ENCODE data around the gene CCL26.

Gene CCL26

DNA sequence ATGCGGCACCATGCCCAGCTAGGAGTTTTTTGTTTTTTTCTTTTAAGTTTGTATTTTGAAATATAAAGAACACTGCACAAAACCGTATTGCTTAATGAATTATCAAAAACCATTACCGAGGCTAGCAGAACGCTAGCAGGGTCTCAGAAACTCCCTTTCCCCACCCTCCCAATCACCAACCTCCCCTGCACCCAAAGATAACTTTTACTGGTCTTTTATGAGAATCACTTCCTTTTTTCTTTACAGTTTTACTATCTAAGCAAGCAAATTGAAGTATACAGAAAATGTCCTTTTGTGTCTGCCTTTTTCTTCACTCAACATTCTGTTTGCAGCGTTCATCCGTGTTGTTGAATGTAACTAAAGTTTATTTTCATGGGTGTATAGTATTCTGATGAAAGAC lies 46.7 kb downstream of the CCL26 start:
- H3K4me1 ChIP-seq (ENCODE audit: control insufficient read depth, insufficient read depth, low read length), result no peaks in the 10 kb centered on the region; the same call in 1 of the 2 replicates
- no peak overlapping the region for H3K27ac ChIP-seq (ENCODE audit: extremely low read depth, low read depth, low read length)
- no peaks in the 10 kb centered on the region; a peak in 1 of 3 replicates for H3K36me3 ChIP-seq (ENCODE audit: control insufficient read depth in 2 of 2, insufficient read depth in 1 of 2, low read length in 2 of 2)
- TF ChIP-seq ZNF146 (tag by site-specific recombination; IDR thresholded peaks at IDR 0.05), result peak; percentile 27; the same call in 1 of the 2 replicates
- TF ChIP-seq ZNF596 (tag by site-specific recombination; IDR thresholded peaks at IDR 0.05), result no peak
- no peaks in the 10 kb centered on the region for H3K9me3 ChIP-seq (ENCODE audit: control insufficient read depth, insufficient read depth, low read depth, low read length)
- ChIA-PET POLR2A (no interaction called here), CTCF (no interaction called here)
- no peak overlapping the region for H3K4me3 ChIP-seq (ENCODE audit: low read depth, low read length)

DNA sequence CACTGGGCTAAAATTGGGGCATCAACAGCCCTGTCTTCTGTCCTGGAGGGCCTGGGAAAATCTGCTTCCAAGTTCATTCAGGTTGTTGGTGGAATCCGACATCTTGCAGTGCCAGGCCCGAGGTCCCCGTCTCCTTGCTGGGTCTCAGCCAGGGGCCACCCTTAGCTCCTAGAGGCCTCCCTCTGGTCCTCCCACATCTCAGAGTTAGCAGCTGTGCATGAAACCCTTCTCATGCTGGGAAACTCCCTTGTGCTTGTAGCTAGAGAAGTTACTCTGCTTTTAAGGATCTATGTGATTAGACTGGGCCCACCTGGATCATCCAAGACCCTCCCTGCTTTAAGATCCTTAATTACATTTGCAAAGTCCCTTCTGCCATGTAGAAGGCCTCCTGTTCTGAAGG lies 48.6 kb downstream of the CCL26 start:
- H3K9me3 ChIP-seq (ENCODE audit: control insufficient read depth, insufficient read depth, low read depth, low read length), result no peaks in the 10 kb centered on the region
- H3K4me3 ChIP-seq (ENCODE audit: low read depth, low read length), result no peak overlapping the region
- TF ChIP-seq ZNF548 (tag by site-specific recombination; IDR thresholded peaks at IDR 0.05) (no peak), SCRT2 (tag by site-specific recombination; IDR thresholded peaks at IDR 0.05) (peak; percentile 11; the same call in 1 of the 2 replicates), ZNF701 (tag by site-specific recombination; IDR thresholded peaks at IDR 0.05) (no peak), SCRT1 (tag by site-specific recombination; IDR thresholded peaks at IDR 0.05; ENCODE audit: borderline replicate concordance) (peak; percentile 21; the same call in 1 of the 2 replicates), ZNF473 (tag by site-specific recombination; IDR thresholded peaks at IDR 0.05) (no peak), ZIC2 (tag by site-specific recombination; IDR thresholded peaks at IDR 0.05) (peak; percentile 39; the same call in 1 of the 2 replicates), OSR2 (tag by site-specific recombination; IDR thresholded peaks at IDR 0.05) (no peak), ZEB2 (tag by site-specific recombination; IDR thresholded peaks at IDR 0.05) (no peak)
- TF ChIP-seq, protein P1, sequence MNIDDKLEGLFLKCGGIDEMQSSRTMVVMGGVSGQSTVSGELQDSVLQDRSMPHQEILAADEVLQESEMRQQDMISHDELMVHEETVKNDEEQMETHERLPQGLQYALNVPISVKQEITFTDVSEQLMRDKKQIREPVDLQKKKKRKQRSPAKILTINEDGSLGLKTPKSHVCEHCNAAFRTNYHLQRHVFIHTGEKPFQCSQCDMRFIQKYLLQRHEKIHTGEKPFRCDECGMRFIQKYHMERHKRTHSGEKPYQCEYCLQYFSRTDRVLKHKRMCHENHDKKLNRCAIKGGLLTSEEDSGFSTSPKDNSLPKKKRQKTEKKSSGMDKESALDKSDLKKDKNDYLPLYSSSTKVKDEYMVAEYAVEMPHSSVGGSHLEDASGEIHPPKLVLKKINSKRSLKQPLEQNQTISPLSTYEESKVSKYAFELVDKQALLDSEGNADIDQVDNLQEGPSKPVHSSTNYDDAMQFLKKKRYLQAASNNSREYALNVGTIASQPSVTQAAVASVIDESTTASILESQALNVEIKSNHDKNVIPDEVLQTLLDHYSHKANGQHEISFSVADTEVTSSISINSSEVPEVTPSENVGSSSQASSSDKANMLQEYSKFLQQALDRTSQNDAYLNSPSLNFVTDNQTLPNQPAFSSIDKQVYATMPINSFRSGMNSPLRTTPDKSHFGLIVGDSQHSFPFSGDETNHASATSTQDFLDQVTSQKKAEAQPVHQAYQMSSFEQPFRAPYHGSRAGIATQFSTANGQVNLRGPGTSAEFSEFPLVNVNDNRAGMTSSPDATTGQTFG (tag by site-specific recombination; IDR thresholded peaks at IDR 0.05; ENCODE audit: borderline replicate concordance), result no peak
- CTCF ChIA-PET, result no interaction called here
- H3K4me1 ChIP-seq (ENCODE audit: control insufficient read depth, insufficient read depth, low read length), result no peaks in the 10 kb centered on the region; the same call in 1 of the 2 replicates
- POLR2A ChIA-PET, result no interaction called here
- no peaks in the 10 kb centered on the region; a peak in 1 of 3 replicates for H3K36me3 ChIP-seq (ENCODE audit: control insufficient read depth in 2 of 2, insufficient read depth in 1 of 2, low read length in 2 of 2)
- H3K27ac ChIP-seq (ENCODE audit: extremely low read depth, low read depth, low read length), result no peak overlapping the region

DNA sequence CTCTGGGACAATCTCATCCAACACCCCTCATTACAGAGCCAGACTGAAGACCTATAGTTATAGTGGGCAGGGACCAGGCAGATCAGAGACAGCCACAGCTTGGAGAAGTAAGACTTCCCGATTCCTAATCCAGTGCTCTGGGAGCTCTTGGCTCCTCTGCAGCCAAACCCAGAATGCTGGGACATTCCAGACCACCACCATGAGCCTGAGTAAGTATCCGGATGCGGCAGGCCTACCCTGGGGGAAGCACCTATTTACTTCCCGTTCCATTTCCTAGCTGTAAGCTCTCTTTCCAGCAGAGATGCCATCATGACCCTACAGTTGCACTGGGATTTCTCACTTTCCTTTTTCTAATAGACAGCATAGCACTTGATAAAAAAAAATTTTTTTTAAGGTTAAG lies 49.6 kb downstream of the CCL26 start:
- TF ChIP-seq HOXC10 (CRISPR knock-in tag; IDR thresholded peaks at IDR 0.05), result no peak
- TF ChIP-seq, protein P2, sequence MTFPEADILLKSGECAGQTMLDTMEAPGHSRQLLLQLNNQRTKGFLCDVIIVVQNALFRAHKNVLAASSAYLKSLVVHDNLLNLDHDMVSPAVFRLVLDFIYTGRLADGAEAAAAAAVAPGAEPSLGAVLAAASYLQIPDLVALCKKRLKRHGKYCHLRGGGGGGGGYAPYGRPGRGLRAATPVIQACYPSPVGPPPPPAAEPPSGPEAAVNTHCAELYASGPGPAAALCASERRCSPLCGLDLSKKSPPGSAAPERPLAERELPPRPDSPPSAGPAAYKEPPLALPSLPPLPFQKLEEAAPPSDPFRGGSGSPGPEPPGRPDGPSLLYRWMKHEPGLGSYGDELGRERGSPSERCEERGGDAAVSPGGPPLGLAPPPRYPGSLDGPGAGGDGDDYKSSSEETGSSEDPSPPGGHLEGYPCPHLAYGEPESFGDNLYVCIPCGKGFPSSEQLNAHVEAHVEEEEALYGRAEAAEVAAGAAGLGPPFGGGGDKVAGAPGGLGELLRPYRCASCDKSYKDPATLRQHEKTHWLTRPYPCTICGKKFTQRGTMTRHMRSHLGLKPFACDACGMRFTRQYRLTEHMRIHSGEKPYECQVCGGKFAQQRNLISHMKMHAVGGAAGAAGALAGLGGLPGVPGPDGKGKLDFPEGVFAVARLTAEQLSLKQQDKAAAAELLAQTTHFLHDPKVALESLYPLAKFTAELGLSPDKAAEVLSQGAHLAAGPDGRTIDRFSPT (tag by site-specific recombination; IDR thresholded peaks at IDR 0.05), result no peak
- TF ChIP-seq ZNF610 (tag by site-specific recombination; IDR thresholded peaks at IDR 0.05; ENCODE audit: borderline replicate concordance), result no peak
- TF ChIP-seq, protein P3, sequence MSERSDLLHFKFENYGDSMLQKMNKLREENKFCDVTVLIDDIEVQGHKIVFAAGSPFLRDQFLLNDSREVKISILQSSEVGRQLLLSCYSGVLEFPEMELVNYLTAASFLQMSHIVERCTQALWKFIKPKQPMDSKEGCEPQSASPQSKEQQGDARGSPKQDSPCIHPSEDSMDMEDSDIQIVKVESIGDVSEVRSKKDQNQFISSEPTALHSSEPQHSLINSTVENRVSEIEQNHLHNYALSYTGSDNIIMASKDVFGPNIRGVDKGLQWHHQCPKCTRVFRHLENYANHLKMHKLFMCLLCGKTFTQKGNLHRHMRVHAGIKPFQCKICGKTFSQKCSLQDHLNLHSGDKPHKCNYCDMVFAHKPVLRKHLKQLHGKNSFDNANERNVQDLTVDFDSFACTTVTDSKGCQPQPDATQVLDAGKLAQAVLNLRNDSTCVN (tag by site-specific recombination; optimal IDR thresholded peaks at IDR 0.05), result no peak
- TF ChIP-seq ZNF510 (tag by site-specific recombination; IDR thresholded peaks at IDR 0.05; ENCODE audit: insufficient replicate concordance), result no peak
- TF ChIP-seq BCL11A (tag by site-specific recombination; IDR thresholded peaks at IDR 0.05; ENCODE audit: low read depth), result no peak
- TF ChIP-seq MYNN (tag by site-specific recombination; IDR thresholded peaks at IDR 0.05; ENCODE audit: borderline replicate concordance), result no peak
- TF ChIP-seq, protein P4, sequence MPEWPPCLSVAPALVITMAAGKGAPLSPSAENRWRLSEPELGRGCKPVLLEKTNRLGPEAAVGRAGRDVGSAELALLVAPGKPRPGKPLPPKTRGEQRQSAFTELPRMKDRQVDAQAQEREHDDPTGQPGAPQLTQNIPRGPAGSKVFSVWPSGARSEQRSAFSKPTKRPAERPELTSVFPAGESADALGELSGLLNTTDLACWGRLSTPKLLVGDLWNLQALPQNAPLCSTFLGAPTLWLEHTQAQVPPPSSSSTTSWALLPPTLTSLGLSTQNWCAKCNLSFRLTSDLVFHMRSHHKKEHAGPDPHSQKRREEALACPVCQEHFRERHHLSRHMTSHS (tag by site-specific recombination; IDR thresholded peaks at IDR 0.05), result no peak
- TF ChIP-seq, protein P5, sequence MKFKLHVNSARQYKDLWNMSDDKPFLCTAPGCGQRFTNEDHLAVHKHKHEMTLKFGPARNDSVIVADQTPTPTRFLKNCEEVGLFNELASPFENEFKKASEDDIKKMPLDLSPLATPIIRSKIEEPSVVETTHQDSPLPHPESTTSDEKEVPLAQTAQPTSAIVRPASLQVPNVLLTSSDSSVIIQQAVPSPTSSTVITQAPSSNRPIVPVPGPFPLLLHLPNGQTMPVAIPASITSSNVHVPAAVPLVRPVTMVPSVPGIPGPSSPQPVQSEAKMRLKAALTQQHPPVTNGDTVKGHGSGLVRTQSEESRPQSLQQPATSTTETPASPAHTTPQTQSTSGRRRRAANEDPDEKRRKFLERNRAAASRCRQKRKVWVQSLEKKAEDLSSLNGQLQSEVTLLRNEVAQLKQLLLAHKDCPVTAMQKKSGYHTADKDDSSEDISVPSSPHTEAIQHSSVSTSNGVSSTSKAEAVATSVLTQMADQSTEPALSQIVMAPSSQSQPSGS (tag by site-specific recombination; IDR thresholded peaks at IDR 0.05; ENCODE audit: low read depth), result no peak
- no peaks in the 10 kb centered on the region for H3K9me3 ChIP-seq (ENCODE audit: control insufficient read depth, insufficient read depth, low read depth, low read length)
- CTCF ChIA-PET, result interaction anchor here (1.6 kb wide), 1 partner anchor 40 kb away, joined by 4 read pairs; no protein-coding TSS in a partner anchor
- H3K4me1 ChIP-seq (ENCODE audit: control insufficient read depth, insufficient read depth, low read length), result no peaks in the 10 kb centered on the region
- H3K36me3 ChIP-seq (ENCODE audit: control insufficient read depth in 2 of 2, insufficient read depth in 1 of 2, low read length in 2 of 2), result no peaks in the 10 kb centered on the region; a peak in 1 of 3 replicates
- POLR2A ChIA-PET, result no interaction called here
- H3K4me3 ChIP-seq (ENCODE audit: low read depth, low read length), result no peak overlapping the region
- no peak overlapping the region for H3K27ac ChIP-seq (ENCODE audit: extremely low read depth, low read depth, low read length)

All from HEK293 (cell line).